Cardiac muscle cell (in vitro differentiated cells and primary cell): ENCODE measurements around the gene PLCL2. TPM values are rescaled to one million over a fixed set of nuclear protein-coding genes. Genes with fewer than 3 reads are reported as not detected.

ENCODE experiments used
- DNase-seq, 2 donors: peaks; one replicate each; pipeline versions ENCODE4 v3.0.0 to v3.0.0-alpha.2; 2010 to 2017; ENCODE audit warnings: low read depth in 1 of 2, low spot score in 1 of 2
- H3K27ac ChIP-seq: fragments of 200-600 bp; sonication (generic); 2 replicates; pipeline ENCODE4 v1.5.1; 2016
- H3K27me3 ChIP-seq: fragments of 200-600 bp; sonication (generic); 2 replicates; pipeline ENCODE4 v1.6.0; 2016; ENCODE audit warnings: control low read depth
- H3K36me3 ChIP-seq: fragments of 200-600 bp; sonication (generic); 2 replicates; pipeline ENCODE4 v1.5.1; 2016; ENCODE audit warnings: control low read depth
- H3K4me1 ChIP-seq: fragments of 200-600 bp; sonication (generic); 2 replicates; pipeline ENCODE4 v1.8.1; 2017; ENCODE audit warnings: low read depth, mild to moderate bottlenecking, mixed run types
- H3K4me3 ChIP-seq: fragments of 200-600 bp; sonication (generic); 2 replicates; pipeline ENCODE4 v1.5.1; 2016; ENCODE audit warnings: mild to moderate bottlenecking
- H3K9me3 ChIP-seq: fragments of 200-600 bp; sonication (generic); 2 replicates; pipeline ENCODE4 v1.5.1; 2017; ENCODE audit warnings: low read depth, mild to moderate bottlenecking, control low read depth
- CTCF ChIP-seq: IDR thresholded peaks from 2 replicates; pipeline ENCODE4 v1.5.1; 2012; ENCODE audit warnings: low read depth, mild to moderate bottlenecking, low read length
- polyA plus RNA-seq: library from polyadenylated mRNA; unstranded; fragments of >200 nt; fragmentation: Nextera tagmentation; extraction: Ambion mirVana; gene quantifications from 2 replicates; pipeline ENCODE4 v1.2.1, GENCODE V29; 2016
- total RNA-seq: library from RNA; depleted of rRNA; stranded (reverse); fragments of >200 nt; gene quantifications from 2 replicates; pipeline ENCODE4 v1.2.3, GENCODE V29; 2016

PLCL2 gene
- total and polyA plus RNA-seq, 2 experiments from 2014 or later: 17.3 to 49.1 TPM

DNA sequence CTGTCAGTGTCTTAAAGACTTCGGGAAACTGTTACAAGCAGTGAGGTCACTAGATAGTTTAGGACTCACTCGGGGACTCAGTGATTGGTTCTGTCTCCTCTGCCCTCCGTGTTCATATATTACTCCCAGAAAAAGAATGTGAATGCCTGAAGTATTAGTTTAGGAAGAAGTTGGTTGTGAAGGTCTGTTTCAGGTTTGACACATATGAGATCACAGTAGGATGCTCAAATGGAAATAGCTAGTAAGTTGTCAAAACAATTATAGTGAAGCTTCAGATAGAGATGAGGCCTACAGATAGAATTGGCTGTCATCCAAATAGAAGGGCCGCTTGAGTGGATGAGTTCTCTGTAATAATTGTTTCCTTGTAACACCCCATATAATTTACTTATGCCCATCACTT lies 172.6 kb downstream of the PLCL2 start:
- Histone ChIP-seq H3K27me3 (no peaks in the 10 kb centered on the region), H3K36me3 (no peaks in the 10 kb centered on the region), H3K4me1 (peaks cover 31% of the 10 kb centered on the region), H3K4me3 (no peak overlapping the region), H3K9me3 (no peaks in the 10 kb centered on the region), H3K27ac (no peak overlapping the region)
- TF ChIP-seq CTCF: no peak
- DNase-seq: no peak

- peaks cover 33% of the 10 kb centered on the region for H3K4me1 ChIP-seq
- no peaks in the 10 kb centered on the region for H3K36me3 ChIP-seq
- no peaks in the 10 kb centered on the region for H3K27me3 ChIP-seq
- no peak for DNase-seq
- no peak overlapping the region for H3K4me3 ChIP-seq
- no peak for TF ChIP-seq CTCF
- H3K27ac ChIP-seq: no peak overlapping the region
- no peaks in the 10 kb centered on the region for H3K9me3 ChIP-seq
Measured at GRCh38 chr3:17059989-17060550, 175.3 kb downstream of the PLCL2 start.

DNA sequence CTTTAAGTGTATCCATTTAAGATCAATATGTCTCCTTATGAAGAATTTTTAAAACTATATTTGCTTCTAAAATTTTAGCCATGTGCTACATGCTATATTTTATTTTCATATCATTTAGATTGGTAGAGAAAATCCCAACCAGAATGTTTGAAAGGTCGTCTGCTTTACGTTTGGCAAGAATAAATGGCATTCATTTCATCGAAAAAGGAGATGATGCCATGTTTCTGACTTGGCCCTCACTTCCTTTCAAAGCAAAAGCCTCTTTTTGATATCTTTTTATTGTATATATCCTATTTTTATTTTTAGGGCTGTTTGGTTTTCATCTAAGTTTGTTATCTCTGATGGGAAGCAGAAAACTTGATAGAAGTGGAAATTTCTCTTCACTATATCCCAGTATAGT lies 176.2 kb downstream of the PLCL2 start:
- TF ChIP-seq CTCF: no peak
- Histone ChIP-seq H3K27ac (no peak overlapping the region), H3K4me3 (no peak overlapping the region), H3K36me3 (no peaks in the 10 kb centered on the region), H3K4me1 (peaks cover 24% of the 10 kb centered on the region), H3K27me3 (no peaks in the 10 kb centered on the region), H3K9me3 (no peaks in the 10 kb centered on the region)
- no peak for DNase-seq

GRCh38 chr3:17062736-17063135 lies 178.0 kb downstream of the PLCL2 start:
- Histone ChIP-seq H3K9me3 (no peaks in the 10 kb centered on the region), H3K27me3 (no peaks in the 10 kb centered on the region), H3K36me3 (no peaks in the 10 kb centered on the region), H3K4me1 (peaks cover 15% of the 10 kb centered on the region), H3K27ac (peak overlapping the region; percentile 32), H3K4me3 (no peak overlapping the region)
- TF ChIP-seq CTCF: no peak
- peak in 1 of 2 donors; percentile 17 for DNase-seq

DNA sequence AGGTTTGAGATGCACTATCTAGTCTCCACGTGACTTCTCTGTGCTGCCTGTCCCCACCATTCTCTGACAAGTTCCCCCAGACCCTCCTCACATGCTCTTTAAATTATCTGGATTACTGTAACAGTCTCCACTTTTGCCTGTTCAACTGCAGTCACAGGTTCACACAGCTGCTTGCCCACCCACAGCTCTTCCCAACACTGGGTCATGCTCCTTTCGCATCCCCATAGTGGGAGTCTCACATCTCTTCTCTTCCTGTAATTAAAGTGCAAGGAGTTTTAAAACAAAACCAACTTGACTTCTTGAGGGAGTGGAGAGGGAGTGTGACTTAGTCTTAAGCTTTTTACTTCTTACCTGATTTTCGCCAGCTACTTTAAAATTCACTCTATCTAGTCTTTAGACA lies 178.8 kb downstream of the PLCL2 start:
- Histone ChIP-seq H3K27ac (no peak overlapping the region), H3K27me3 (no peaks in the 10 kb centered on the region), H3K4me3 (no peak overlapping the region), H3K36me3 (peaks cover 4% of the 10 kb centered on the region), H3K9me3 (no peaks in the 10 kb centered on the region), H3K4me1 (peaks cover 15% of the 10 kb centered on the region)
- TF ChIP-seq CTCF: no peak
- DNase-seq: no peak
